ENCODE results near the gene NR3C2.

NR3C2 gene

DNA sequence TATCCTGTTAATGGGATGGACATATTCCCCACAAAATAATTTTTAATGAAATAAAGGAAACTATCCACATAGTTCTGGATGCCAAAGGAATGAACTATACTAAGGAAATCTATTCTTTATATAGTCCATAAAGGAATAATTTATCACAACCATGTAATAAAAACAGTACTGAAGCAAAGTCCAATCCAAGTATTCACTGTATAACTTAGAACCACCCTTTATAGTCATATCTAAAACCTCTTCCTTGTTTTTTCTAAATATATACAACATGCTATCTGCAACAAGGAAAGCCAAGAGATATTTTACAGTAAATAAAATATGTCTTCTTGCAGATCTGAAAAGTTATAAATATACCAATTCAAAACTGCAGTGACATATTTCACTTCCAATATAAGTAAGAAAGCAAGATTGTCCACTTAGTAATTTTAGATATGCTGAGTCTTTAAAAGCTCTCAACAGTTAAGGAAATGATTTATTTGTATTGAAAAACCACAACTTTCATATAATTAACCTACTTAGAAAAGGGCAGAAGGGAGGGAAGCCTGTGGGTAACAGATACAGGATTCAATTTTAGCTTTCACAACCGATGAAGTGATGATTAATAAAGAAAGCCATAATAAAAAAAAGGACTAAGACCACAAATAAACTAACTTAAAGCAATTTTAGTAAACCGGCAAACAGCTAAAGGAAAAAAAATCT is 8.0 kb downstream of the NR3C2 start:
- no peak for DNase-seq

DNA sequence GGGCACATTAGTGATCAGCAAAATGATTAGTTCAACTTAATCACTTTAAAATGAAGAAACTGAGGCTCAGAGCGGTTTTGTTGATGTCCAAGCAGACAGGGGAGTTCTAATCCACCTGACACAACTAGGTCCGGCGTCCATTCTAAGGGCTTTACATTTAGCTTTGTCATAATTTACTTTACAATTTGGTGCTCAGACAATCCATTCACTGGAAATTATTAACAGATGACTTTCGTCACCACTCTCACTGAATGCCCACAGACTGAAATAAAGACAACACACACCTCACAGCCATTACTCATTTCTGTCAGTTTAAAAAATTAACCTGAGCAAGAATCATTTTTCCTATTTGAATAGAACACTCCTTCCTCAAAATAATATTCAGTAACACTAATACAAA is 10.8 kb downstream of the NR3C2 start:
- DNase-seq: no peak

DNA sequence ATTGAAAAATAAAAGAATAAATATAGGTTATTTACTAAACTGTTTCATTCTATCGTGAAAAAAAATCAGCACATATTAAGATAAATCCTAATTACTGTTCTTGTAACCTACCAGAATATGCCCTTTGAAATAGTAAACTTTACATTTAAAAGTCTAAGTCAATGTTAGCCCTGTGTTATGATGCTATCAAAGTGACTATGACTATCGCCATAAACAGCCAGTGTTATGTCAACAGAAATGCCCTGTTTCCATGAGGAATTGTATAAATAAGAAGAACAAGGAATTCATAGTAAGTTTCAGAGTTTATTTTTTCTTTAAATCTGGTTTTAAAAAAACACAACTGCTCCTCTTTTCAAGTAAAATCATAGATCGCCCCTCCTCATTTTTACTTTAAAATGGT is 11.4 kb downstream of the NR3C2 start:
- DNase-seq: no peak

DNA sequence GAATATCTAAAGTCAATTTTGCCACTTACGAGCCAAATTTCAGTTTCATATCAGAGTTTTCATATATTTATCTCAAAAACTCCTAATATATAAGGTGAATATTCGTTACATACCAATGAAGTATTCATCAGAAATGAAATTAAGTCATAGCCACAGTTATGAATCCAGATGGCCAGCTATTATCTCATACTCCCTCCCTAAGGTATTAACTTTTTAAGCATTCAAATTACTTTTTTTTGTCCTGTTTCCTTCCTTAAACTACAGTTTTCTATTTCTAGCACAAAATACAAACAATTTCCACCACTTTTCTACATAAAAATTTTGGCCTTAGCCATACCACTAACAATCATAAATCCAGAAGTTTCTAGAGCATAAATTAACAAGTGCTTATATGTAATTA is 13.0 kb downstream of the NR3C2 start:
- no peak for DNase-seq

DNA sequence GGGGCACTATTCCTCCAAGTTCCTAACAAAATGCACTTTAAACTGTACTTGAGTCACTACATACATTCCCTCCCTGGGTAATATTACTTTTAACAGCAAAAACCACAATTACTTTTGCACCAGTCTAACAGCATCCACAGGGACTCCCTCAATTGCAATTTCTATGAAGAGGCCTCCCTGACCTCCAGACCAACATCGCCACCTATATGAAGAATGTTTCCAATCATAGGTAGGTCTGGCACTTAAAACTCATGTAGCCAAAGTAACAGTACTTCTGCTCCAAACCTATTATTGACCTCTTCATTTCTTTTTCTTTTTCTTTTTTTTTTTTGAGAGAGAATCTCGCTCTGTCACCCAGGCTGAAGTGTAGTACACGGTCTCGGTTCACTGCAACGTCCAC is 15.6 kb downstream of the NR3C2 start:
- DNase-seq: no peak

DNA sequence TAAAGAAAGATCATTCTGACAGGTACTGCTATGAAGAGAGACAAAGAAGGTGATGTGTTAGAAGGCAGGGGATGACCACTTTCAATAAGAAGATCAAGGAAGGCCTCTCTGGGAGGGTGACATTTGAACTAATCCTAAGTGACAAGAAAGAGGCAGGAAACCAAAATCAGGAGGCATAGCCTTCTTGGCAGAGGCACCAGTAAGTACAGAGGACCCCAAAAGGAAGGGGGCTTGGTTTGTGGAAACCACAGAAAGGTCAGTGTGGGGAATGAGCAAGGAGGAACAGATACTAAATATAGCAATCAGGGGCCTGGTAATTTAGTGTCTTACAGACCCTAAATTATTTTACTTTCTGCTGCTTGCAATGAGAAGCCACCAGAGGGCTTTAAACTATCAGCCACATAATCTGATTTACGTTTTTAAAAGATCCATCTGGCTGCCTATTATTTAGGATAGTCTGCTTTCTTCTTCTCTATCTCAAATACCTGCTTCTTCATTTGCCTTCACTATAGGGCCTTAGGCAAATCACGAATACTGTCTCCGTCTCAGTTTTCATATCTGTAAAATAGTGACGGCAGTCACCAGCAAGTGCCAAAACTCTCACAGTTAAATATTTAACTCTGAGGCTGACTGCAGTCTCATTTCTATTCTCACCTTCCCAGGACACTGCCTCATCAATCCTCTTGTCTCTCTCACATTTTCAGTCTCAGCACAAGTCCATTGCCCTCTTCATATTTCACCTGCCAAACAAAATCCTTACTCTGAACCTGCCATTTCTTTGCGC is 16.7 kb downstream of the NR3C2 start:
- no peak for DNase-seq

DNA sequence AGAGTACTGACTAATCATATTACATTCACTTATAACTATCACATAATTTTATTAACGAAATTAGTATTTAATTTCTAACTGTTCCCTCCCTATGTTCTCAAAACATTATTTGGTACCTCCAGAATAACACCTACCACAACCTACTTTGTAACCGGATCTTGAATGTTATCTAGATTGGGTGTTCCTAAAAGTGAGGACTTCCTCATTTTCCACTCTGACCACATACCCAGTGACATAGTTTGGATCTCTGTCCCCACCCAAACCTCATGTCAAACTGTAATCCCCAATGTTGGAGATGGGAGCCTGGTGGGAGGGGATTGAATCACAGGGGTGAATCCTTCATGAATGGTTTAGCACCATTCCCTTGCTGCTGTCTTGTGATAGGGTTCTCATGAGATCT is 21.8 kb downstream of the NR3C2 start:
- no peak for DNase-seq

DNA sequence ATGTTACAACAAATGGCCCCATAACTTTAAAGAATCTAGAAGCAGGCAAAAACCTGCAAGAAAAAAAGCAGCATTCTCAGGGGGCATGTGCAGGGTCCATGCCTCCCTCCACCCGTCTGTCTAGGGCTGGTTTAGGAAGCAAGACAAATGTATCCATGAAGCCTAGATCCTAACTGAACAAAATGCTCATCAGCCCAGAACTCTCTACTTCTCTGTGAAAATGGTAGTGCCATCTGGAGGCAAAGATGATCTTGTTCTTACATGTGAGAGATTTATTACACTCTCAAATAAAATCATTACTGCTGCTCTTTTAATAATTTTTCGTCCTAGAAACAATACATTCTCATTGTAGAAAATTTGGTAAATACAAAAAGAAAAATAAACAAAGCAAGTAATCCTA is 26.7 kb downstream of the NR3C2 start:
- DNase-seq: no peak

DNA sequence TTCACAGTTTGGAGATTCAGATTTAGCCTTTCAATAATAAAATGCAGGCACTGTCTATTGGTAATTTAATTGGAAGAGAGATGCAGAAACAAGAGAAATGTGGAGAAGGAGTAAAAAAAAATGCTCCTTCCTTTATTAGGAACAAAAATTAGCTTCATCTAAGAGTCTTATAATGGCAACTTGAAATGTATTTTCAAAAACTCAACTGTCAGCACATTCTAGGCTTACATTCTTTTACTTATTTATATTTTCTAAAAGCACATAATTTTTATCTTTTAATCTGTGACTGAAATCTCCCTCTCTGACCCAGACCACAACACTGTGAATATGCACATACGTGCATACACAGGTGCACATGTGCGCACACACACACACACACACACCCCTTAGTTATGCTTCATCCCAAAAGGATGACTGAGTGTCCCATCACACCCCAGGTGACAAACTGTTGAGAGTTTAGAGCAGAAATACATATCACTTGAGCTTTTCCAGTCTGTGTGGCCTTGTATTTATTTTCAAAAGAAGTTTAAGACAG is 29.7 kb downstream of the NR3C2 start:
- DNase-seq: no peak

DNA sequence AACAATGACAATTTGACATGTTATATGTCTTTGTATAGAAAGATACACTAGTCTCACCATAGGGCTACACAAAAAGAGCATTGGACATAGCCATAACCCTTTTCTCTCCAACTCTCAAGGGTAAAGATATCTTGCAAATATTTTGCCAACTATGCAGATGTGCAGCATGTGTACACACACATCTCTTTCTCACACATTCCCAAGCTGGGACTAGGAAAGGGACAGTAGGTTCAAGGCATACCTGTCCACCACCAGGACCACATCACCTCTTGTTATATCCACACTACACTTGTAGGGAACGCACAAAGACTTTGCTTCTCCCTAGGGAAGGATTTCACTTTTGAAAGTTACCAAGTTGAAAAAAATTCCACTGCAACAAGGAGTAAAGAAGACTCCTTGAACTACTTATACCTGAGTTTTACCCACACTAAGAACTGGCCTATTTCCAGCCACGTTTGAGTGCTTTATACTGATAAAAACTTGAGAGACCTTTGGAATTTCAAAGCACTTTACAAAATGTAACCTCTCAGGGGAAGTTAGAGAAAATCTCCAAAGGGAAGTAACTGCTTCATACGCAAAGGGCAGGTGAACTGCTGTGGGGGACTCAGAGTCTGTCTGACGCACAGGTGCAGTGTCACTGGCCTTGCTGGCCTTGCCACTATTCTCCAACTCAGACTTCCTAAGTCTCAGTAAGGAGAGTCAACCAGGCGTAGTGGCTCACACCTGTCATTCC is 36.9 kb downstream of the NR3C2 start:
- DNase-seq: no peak

DNA sequence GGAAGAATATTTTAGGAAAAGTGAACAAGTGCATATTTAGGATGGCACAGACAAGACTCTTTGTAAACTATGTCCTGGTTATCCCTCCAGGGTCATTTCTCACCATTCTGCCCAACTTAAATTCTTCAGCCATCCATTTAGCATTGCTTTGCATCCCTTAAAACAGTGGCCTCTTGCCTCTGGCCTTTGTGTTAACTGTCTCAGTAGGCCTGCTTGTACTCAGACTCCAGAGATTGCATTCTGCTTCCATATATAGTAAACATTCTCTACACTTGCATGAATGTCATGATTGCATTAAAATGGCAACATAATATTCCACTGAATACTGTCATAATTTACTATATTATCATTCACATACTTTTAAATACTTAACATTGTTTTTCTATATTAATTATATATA is 43.2 kb downstream of the NR3C2 start:
- no peak for DNase-seq

DNA sequence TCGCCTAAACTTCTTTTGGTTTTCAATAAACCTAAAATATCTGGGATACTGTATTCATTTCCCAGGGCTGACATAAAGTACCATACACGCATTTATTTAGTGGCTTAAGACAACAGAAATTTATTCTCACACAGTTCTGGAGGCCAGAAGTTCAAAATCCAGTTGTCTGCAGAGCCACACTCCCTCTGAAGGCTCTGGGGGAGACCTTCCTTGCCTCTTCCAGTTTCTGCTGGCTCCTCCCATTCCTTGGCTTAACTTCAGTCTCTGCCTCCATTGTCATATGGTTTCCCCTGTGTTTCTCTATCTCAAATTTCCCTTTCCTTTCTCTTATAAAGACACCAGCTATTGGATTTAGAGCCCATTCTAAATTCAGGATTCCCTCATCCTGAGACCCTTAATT is 44.4 kb downstream of the NR3C2 start:
- DNase-seq: no peak

DNA sequence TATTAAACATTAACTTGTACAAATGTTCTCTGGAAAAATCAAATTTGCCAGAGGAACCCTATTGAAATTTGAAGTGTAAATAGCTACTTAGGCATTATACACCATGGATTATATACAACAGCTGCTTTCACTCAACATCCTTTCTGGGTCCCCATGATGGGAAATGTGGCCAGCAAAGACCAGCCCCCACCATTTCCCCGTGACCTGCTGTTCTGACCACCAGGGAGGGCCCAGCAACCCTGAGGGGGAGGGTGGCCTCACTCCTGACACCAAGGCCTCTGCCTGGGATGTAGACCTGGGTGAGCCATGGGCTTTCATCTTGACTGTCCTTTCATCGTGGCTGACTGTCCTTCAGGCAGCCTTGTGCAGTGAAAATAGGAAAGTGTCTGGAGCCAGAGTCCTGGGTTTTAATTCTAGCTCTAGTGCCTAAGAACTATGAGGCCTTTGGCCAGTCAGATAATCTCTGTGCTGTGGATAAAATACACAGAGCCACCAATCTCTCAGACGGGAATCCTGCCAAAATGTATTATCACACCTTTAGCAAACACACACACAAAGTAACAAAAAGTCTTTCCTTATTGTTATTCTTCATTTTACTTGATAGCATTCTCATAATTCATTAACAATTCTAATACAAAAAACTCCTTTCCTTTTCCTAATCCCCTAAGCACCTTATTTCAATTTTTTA is 45.1 kb downstream of the NR3C2 start:
- no peak for DNase-seq

DNA sequence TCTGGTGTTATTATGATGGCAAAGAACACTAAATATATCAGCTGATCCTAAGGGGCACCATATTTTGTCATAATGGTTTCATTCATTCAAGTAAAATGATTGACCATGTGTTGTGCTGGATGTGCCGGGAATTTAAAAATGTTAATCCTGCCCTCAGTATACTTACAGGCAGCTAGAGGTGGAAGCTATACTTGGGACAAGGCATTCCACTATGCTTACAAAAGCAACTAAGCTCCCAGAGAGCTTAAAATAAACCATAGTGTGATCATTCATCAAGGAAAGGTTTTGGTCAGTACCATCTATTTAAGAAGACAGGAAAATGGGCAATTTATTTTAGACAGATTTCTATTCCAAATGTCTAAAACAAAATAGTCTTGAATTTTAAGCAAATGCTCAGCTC is 46.4 kb downstream of the NR3C2 start:
- no peak for DNase-seq

DNA sequence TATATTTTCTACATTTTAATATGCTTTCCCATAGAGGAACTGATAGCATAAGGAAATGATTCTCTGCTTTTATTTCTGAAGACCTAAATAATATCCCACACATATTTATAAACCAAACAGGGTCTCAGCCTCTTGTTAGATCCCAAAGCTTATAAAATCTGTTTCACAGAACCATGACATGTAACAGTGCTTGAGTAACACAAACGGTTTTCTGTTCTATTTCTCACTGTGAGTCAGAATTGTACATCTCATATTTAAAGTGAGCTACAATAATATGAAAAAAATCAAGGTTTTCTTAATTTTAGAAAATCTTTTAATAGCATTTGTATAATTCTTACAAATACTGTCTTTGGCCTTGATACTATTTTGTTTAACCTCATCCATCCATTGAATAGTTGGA is 51.2 kb downstream of the NR3C2 start:
- DNase-seq: no peak

DNA sequence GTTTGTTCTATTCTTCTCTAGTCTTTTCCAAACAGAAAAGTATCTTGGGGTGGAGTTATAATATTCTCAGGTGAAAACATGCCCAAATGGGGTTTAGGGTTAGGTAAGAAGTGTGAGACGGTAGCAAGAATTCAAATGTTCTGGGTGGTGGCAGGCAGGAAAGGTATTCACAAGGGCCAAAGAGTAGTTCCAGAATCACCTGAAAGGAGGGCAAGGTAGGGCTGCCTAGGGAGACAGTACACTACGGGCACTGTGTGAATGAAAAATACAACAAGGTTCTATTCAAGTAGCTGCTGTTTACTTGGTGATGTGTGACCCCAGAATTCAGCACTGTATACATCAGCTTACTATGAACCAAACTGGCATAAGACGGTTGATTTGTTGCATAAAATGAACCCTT is 51.9 kb downstream of the NR3C2 start:
- DNase-seq: no peak

DNA sequence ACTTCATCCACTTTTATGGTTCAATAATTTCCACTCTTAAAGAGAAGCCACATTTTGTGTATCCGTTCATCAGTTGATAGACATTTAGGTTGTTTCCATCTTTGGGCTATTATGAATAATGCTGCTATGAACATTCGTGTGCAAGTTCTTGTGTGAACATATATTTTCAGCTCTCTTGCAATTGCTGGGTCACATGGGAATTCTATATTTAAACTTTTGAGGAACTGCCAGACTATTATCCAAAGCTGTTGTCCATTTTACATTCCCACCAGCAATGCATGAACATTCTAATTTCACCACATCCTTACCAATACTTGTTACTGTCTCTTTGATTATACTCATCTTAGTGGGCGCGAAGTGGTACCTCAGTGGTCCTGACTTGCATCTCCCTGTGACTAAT is 61.9 kb downstream of the NR3C2 start:
- no peak for DNase-seq

DNA sequence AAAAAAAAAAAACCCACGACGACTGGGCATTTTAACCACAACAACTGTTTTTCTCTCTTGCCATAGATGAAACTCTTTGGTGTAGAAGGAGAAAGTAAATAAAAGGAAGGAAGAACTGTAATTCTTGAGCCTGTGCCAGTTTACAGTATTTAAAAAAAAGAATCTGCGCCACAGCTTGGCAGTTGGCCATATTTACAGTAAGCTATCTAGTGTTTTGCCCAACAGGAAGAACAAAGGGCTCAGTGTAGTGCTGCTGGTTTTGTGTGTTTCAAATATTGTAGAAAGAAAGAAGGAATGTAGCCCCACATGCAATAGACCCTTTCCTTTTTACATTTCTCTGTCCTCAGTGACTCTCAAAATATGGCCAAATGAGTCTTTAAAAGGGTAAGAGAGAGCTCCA is 66.1 kb downstream of the NR3C2 start:
- no peak for DNase-seq

DNA sequence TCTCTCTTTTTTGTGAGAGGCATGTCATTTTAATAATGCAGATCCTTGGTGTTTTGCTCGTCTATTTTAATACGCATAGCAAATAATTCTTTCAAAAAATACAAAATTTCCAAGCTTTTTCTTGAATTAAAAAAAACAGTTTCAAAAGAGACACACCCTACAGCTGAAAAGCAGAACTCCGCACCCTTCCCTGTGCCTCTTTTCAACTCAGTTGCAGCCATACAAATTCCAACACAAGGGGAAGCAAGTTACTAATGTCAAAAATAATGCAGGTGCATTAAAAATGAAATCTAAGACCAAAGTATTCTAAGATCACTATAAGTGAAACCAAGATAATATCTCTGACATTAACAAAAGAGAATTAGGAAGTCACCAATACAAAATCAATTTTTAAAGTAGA is 66.6 kb downstream of the NR3C2 start:
- no peak for DNase-seq

DNA sequence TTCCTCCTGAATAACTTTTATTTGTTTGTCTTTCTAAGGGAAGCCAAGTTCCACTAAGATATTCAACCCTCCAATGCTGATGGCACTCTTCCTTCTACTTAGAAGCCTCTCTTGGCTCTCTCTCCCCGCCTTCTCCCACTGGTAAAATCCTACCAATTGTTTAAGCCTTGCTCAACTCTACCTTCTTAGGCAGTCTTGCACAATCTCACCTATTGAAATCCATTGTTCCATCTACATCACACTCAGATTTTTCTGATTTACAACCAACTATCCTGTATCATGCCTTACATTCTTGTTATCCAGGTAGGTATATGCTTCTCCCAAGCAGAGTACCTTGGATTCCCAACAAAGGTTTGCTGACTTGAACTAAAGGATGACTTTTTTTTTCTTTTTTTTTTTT is 69.1 kb downstream of the NR3C2 start:
- no peak for DNase-seq

DNA sequence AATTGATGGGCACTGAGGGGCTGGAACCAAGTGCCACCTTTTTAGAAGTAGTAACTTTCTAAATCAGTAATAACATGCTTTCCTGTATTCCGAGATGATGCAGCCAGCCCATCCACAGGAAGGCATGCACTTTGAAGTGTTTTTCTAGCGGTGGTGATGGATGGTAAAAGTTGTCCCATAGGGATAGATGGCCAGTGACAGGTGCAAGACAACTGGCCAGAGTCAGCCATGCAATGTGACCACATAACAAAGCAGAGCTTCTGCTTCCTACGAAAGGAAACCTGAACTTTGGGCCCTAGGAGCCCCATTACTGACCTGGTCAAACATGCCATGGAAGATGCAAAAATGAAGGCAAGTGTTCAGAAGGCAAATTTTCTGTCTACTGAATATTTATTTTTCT is 72.3 kb downstream of the NR3C2 start:
- DNase-seq: no peak

DNA sequence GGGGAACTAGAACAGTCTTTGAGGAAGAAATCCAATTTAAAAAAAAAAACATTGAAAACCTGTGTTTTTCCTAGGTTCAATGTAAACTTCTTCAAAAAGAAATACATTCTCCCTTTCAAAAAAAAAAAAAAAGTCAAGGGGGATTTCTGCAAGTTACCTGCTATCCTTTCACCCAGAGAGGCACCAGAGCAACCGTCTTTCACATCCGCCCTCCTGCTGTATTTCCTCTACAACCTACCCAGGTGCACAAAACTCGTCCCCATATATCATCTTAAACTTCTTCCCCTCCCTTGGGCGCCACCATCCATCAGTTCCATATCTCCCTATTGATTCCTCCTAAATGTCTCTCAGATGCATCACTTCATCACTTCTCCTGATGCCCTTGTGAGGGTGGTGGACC is 74.5 kb downstream of the NR3C2 start:
- no peak for DNase-seq

DNA sequence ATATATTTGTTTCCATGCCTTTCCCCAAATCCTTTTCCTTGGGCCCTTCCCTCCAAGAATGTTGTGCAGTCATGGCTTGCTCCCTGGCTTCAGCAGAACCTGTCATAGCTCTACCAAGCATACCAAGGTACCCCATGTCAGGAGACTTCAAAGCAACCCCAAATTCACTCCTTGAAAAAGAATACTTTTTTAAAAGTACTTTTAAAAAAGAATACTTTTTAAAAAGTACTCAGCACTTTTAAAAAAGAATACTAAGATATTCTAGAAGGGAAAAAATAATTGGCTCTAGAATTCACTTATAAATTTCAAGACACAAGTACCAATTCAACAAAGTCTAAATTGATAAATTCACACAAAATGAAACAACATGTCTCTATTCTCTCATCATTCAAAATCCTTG is 76.0 kb downstream of the NR3C2 start:
- DNase-seq: no peak
